Activated CD8-positive, alpha-beta memory T cell treated with anti-CD3 and anti-CD28 coated beads, Interleukin-2, amount 50 U/mL, for 24 hours (primary cell): ENCODE measurements around the gene BDKRB2.

ENCODE experiments used
- DNase-seq: peaks from one replicate; pipeline ENCODE4 v3.0.0-alpha.2; 2020; ENCODE audit errors: extremely low read depth

Gene BDKRB2

GRCh38 chr14:96270565-96271420 is 66.2 kb downstream of the BDKRB2 start:
- no peak for DNase-seq

DNA sequence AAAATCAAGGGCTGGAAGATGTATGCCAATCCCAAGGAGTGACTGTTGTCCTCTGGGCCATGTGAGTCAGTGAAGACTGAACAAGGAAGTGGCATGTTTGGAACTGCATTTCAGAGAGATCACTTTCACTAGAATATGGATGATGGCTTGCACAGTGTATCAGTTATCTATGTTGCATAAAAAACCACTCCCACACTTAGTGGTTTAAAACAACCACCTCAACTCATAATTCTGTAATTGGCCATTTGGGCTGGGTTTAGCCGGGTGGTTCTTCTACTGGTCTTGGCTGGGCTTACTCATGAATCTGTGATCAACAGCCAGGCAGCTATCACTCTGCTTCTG is 66.8 kb downstream of the BDKRB2 start:
- no peak for DNase-seq

DNA sequence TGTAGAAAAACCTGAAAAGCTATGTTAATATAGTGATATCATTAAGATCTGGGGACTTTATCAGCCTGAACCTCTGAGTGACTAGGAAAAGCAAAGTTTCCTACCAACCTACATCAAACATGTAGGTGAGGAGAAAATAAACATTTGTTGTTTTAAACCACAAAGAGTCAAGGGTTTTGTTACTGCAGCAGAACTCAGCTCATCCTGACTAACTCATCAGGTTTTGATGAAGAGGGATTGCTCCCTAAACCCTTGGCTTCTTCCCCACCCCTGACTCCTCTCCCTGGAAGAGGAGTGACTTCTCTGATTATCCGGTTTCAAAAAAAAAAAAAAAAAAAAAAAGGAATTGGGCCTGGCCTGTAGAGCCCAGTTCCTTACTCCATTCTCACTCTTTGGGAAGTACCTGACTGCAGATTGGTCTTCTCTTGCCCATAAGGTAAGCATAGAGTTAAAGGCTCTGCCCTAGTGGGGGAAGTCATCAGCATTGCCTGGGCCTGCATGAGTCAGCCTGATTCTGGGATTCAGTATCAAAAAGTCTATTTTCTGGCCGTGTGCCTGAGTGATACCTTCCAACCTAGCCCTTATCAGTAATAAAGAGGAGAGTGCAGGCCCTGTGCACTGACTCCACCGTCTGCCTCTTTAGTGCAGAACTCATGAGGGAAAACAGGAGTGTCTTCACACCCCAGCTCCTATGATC is 68.3 kb downstream of the BDKRB2 start:
- DNase-seq, result no peak

- DNase-seq, result no peak
These were observed 69.0 kb downstream of the BDKRB2 start for GRCh38 chr14:96273629-96274028.

GRCh38 chr14:96274122-96274521 is 69.5 kb downstream of the BDKRB2 start:
- DNase-seq, result no peak

GRCh38 chr14:96274543-96274942 is 69.9 kb downstream of the BDKRB2 start:
- no peak for DNase-seq

- DNase-seq, result peak; percentile 21
These were observed 70.8 kb downstream of the BDKRB2 start for GRCh38 chr14:96275177-96276112.

- DNase-seq, result no peak
These were observed 73.3 kb downstream of the BDKRB2 start for GRCh38 chr14:96277890-96278289.

DNA sequence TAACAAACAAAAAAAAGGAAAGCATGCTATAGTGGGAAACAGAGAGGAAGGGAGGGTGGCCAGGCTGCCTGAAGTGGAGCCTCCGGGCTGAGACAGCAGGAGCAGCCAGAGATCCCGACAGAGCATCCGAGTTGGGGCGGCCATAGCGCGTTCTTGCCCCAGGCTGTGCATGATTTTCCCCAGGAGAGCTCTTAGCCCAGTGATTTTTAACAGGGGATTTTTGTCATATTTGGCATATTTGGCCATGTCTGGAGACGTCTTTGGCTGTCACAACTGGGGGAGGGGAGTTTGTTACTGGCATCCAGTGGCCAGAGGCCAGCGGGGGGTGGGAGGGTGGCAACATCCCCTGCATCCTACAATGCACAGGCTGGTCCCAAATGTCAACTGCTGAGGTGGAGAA is 74.9 kb downstream of the BDKRB2 start:
- DNase-seq, result no peak

- DNase-seq, result no peak
These were observed 75.5 kb downstream of the BDKRB2 start for GRCh38 chr14:96280104-96280503.

DNA sequence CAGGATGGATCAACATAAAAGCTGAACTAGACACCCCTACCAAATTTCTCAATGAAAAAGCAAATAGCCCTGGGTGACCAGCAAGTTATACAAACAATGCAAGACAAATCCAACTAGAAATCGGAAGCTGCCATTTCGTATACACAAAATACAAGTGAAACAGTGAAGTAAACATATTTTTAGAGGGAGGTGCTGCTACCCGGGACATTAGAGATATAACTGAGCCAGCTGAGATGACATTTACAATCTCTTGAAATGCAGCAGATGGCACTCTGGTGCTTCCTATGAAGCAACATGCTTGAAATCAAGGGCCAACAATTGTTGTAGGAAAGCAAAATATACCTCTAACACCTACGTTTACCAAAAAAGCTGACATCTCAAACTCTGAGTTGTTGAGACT is 76.8 kb downstream of the BDKRB2 start:
- no peak for DNase-seq

GRCh38 chr14:96284008-96284407 is 79.4 kb downstream of the BDKRB2 start:
- no peak for DNase-seq

DNA sequence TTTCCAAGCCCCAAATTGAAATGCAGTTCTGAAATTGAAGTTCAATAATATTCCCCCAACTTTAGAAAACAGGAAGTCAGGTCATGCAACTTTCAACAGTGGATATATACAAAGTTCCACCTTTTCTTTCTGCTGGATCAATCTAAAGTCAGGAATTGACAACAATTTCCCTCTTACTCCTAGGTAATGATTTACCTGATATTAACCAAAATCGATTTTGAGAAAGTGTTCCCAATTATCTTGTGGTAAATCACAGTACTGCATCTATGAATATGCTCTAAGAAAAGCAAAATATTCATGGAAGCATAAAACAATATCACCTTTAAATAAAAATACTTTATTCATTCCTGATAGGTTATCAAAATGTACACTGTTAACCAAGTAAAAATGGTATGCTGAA is 79.8 kb downstream of the BDKRB2 start:
- DNase-seq, result no peak

GRCh38 chr14:96285667-96286066 is 81.0 kb downstream of the BDKRB2 start:
- DNase-seq, result no peak

DNA sequence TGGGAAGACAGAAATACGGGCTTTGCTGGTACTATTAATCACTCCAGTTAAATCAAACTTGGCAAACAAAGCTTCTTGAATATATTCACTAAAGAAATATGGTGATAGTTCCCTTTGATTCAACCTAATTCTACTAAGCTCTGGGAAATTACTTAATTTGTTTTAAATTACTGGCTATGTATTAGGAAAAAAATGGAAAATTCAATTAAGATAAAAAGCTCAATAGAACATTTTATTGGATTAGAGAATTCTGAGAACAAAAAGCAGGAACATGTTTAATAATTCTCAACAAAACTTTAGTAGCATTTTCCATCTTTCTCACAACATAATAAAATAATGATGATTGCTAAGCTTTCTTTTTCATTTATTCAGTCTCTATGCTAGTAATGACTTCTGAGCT is 81.6 kb downstream of the BDKRB2 start:
- no peak for DNase-seq

DNA sequence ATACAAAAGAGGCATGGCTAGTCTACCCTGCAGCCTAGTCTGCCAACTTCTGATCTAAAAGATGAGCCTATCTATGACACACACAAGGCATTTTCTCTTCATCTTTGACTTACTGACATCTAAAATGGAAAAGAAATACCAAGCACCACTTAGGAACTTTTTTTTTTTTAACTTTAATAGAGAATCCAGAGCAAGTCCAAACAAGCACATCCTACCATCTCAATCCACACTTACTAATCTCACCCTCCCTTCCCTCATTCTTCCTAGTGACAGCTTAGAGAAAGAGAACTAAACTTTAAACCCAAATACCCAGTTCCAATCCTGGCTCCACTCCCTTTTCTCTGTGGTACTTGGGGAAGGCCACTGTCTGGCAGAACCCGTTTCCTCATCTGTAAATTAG is 83.2 kb downstream of the BDKRB2 start:
- DNase-seq, result no peak
